Testis (tissue), 2 donors: ENCODE measurements around the gene ANO1.

Experiments
- POLR2A ChIP-seq: fragments of 450-650 bp; IDR thresholded peaks from one replicate; pipeline ENCODE4 v1.6.1; 2017; ENCODE audit warnings: antibody characterized with exemption, mild to moderate bottlenecking, moderate library complexity
- TF ChIP-seq, protein P1 (sequence below), 3 experiments: fragments of 450-650 bp in 2 of 3; fragments of 200-600 bp in 1 of 3; sonication (generic) in 1 of 3; IDR thresholded peaks; one replicate each; pipeline ENCODE4 v1.5.1; 2016 to 2019; ENCODE audit warnings: antibody characterized with exemption in 3 of 3, mild to moderate bottlenecking in 2 of 3, moderate library complexity in 1 of 3

DNA sequence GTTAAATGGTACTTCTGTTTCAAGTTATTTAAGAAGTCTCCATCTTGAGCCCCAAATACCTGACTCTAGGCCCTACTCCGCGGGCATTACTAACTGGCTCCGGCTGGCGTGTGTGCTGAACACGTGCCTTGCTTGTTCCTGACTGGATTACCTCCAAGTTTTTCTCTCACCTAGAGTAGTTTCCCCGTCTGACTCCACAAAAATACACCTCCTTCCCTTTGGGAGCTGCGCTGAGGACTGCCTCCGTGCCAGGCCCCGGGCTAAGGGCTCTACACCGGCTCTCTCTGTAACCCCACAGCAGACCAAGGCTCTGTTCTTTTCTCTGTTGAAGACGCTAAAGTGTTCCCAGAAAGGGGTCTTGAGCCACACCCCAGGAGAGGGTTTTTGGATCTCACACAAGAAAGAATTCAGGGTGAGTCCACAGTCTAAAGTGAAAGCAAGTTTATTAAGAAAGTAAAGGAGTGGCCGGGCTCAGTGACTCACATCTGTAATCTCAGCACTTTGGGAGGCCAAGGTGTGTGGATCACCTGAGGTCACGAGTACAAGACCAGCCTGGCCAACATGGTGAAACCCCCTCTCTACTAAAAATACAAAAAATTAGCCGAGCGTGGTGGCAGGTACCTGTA, 61.8 kb downstream of the ANO1 start:
- TF ChIP-seq, protein P1, sequence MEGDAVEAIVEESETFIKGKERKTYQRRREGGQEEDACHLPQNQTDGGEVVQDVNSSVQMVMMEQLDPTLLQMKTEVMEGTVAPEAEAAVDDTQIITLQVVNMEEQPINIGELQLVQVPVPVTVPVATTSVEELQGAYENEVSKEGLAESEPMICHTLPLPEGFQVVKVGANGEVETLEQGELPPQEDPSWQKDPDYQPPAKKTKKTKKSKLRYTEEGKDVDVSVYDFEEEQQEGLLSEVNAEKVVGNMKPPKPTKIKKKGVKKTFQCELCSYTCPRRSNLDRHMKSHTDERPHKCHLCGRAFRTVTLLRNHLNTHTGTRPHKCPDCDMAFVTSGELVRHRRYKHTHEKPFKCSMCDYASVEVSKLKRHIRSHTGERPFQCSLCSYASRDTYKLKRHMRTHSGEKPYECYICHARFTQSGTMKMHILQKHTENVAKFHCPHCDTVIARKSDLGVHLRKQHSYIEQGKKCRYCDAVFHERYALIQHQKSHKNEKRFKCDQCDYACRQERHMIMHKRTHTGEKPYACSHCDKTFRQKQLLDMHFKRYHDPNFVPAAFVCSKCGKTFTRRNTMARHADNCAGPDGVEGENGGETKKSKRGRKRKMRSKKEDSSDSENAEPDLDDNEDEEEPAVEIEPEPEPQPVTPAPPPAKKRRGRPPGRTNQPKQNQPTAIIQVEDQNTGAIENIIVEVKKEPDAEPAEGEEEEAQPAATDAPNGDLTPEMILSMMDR (IDR thresholded peaks at IDR 0.05), result no peak
- TF ChIP-seq POLR2A, result no peak
